ENCODE results near the gene PGK2.
"Not testable (repeated sequence)": the region's sequence is repeated elsewhere in the genome, so short reads cannot be mapped to it uniquely, and the experiment has no call there.

Gene PGK2

DNA sequence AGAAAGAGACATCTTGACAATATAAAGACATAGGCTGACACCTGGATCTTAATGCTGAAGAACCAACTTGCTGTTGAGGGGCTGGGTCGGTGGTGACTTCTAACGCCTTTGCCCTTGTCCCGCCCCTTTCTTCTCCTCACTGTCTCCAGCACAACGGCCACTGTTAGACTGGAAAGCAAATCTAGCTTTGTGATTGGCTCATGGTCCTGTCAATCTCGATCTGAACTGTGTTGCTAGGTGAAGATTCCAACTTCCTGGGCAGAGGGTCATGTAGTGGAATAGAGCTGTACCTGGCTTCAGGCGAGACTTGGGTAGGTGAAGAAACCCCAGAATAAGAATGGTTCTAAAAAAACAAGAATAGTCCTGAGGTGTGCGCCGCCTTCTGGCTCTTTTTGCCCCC is at the start of gene PGK2:
Gene PGK2, minus strand, starts transcription at position 110 of the 400 bp plus-strand sequence. Its CDS starts 98 bp downstream, at position 12.
- DNase-seq (ENCODE audit: low read depth): no peak

DNA sequence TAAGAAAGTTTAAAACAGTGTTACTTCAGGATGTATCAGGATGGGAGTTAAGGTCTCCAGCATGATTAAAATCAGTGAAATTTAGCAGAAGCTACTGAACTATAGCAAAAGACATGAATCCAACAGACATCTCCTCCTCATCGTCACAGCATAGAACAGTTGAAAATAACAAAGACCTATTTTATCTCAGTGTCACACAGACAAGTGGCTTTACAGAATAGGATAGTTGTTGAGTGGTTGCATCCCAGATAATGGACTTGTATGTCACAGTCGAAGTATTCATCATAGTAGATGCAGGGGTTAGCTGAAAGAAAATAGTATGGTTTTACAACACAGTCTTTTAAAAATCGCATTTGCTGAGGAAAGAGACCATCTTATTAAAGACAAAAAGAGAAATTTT is 48.1 kb upstream of the PGK2 start:
- no peak for DNase-seq (ENCODE audit: low read depth)

DNA sequence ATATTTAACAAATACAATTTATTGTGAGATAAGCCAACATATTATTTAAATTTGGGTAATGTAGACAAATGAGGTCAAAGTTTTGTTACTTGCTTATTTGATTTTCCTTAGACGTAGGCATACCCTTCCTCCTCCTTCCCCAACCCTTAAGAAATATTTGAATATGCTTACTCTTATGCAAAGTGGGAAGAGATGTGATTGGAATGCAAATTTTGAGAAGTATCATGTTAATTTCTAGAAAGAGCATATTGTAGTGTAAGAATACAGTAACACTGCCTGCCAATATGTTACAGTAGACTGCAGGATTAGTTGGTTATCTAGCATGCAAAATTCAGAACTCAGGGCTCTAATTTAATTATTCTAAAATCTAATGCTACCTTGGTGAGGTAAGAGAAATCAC is 46.3 kb upstream of the PGK2 start:
- no peak for DNase-seq (ENCODE audit: low read depth)

DNA sequence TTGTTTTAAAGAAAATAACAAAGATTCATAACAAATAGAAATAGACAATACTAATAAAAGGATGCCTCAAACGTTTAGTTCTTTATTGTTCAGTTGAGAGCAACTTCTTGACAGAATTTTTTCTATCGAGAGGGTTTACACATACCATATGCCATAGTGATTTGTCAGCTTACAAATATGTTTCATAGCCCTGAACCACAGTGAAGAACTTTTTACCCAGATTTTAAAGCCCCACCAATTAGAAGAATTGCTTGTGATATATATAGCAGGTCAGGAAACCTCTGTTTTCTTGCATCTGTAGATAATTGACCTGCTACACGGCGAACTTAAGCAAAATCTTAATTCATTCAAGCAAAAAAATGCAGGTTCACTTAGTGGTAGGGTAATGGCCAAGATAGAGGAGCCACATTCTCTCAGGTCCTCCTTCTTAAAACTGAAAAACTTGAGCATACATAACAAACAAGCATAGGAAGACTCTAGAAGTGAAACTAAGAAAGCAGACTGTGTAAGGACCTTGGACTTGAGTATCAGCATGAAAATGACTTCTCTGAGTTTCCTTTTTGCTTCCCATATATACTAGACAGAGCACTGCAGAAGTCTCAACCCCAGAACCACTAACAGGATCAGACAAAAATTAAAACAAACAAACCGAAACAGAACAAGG is 39.8 kb upstream of the PGK2 start:
- no peak for DNase-seq (ENCODE audit: low read depth)

DNA sequence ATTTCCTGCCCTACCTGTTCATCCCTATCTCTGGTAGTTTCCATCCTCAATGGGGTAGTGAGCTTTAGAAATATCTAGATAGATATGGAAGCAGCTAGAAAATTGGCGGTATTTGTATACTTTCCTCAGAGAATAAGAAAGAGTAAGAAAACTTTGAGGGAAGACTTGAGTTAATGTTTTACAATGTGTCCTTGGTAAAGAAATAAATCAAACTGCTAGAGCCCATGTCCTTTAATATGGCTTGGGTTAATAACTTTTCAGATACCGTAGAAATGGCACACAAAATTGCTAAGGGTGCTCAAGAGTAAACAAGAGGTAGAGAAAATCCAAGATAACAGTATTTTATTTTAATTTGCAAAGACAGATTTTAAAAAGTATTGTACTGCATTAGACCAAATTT is 28.1 kb upstream of the PGK2 start:
- no peak for DNase-seq (ENCODE audit: low read depth)

- no peak for DNase-seq (ENCODE audit: low read depth)
Observed at GRCh38 chr6:49813248-49813647, 26.2 kb upstream of the PGK2 start.

DNA sequence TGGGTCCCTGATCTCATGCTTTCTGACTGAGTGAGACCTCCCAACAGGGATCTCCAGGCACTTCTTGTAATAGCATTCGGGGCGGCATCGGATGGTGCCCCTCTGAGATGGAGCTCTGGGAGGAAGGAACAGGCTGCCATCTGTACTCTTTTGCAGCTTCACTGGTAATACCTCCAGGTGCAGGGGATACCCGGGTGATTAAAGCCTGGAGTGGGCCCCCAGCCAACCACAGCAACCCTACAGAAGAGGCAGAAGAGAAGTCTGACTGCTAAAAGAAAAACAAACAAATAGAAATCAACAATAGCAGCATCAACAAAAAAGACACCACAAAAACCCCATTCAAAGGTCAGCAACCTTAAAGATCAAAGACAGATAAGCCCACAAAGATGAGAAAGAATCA is 19.1 kb upstream of the PGK2 start:
- no peak for DNase-seq (ENCODE audit: low read depth)

DNA sequence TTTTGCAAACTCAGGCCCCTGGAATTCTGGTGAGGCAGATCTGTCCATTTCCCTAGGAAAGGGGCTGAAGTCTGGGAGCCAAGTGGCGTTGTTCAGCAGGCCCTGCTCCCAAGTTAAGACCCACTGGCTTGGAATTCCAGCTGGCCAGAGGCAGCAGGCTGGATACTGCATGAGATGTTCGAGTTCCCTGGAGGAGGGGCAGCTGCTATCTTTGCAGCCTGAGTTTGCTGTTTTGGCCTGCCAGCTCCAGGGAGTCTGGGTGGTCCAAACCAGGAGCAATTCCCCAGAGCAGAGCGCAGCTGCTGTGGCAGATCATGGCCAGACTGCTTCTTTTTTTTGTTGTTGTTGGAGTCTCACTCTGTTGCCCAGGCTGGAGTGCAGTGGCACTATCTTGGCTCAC is 18.2 kb upstream of the PGK2 start:
- no peak for DNase-seq (ENCODE audit: low read depth)

DNA sequence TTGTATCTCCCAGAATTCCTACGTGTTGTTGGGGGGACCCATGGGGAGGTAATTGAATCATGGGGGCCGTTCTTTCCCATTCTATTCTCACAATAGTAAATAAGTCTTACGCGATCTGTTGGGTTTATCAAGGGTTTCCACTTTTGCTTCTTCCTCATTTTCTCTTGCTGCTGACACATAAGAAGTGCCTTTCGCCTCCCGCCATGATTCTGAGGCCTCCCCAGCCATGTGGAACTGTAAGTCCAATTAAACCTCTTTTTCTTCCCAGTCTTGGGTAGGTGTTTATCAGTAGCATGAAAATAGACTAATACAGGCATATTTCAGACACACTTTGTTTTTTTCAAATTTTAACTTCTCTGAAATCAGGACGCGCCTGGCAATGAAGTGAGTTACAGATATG is 14.4 kb upstream of the PGK2 start:
- DNase-seq (ENCODE audit: low read depth): no peak

DNA sequence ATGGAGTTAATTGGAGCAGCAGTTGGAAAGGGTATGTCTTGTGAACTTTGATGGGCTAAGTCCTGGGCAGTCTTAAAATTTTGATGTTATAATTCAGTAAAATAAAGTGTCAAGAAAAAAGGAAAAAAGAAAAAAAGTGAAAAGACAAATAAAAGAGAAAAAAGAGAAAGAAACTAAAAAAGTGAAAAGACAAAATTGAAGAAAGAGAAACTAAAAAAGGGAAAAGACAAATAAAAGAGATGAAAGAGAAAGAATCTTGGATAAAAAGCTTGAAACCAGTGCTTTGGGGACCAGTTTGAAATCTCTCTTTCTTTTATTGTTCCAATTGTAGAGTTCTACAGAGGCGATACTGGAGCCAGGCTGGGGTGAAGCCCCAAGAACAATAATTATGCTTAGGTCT is 12.0 kb upstream of the PGK2 start:
- no peak for DNase-seq (ENCODE audit: low read depth)

GRCh38 chr6:49796842-49797455 is 9.9 kb upstream of the PGK2 start:
- not testable (repeated sequence) for DNase-seq (ENCODE audit: low read depth)

DNA sequence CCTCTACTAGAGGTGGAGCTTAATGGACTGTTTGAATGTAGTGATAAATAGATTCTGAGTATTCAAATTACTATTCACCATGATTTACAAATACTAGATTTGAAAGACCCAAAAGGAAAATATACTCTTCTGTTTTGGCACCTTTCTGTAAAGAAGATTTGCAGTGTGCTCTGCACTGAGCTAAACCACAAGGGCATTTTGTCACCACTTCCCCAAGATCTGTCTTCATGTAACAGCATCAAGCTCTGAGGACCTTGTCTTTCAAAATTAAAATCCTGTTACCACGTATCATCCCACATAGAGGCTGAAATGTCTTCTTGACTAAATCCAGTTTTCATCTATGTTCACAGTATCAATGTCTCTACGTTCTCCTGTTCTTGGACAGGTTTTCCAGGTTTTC is 3.3 kb upstream of the PGK2 start:
- DNase-seq (ENCODE audit: low read depth): no peak

GRCh38 chr6:49784272-49784671 is 2.8 kb downstream of the PGK2 start:
- DNase-seq (ENCODE audit: low read depth): no peak

DNA sequence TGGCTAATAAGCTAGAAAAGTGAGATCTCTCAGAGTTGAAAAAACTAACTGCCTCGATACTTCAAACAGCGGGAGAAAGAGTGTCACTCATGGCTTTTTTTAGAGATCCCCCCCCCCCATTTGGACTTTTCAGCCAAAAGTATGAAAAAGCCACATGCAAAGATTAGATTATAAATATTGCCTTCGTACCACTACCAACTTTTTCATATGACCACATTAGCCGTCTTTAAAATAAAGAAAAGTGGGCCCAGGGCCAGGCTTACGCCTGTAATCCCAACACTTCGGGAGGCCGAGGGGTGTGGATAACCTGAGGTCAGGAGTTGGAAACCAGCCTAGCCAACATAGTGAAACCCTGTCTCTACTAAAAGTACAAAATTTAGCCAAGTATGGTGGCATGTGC is 4.4 kb downstream of the PGK2 start:
- no peak for DNase-seq (ENCODE audit: low read depth)

GRCh38 chr6:49782293-49782692 is 4.8 kb downstream of the PGK2 start:
- no peak for DNase-seq (ENCODE audit: low read depth)

DNA sequence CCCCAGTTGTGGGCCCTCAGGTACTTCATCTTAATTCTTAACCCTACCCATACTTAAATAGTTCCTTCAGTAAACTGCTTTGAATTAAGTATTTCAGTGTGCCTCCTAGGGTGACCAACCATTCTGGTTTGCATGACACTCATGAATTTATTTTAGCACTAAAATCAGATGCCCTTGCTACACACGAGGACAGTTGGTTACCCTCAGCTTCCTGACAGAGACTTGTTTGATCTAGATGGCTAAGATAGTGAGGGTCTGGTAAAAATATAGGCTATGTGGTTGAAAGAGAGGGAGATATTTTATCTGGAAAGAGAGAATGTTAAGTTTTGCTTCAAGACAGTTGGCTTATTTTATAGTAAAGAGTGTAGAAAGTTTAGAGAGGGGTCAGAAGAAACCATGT is 10.6 kb downstream of the PGK2 start:
- no peak for DNase-seq (ENCODE audit: low read depth)

GRCh38 chr6:49775043-49775442 is 12.0 kb downstream of the PGK2 start:
- no peak for DNase-seq (ENCODE audit: low read depth)

DNA sequence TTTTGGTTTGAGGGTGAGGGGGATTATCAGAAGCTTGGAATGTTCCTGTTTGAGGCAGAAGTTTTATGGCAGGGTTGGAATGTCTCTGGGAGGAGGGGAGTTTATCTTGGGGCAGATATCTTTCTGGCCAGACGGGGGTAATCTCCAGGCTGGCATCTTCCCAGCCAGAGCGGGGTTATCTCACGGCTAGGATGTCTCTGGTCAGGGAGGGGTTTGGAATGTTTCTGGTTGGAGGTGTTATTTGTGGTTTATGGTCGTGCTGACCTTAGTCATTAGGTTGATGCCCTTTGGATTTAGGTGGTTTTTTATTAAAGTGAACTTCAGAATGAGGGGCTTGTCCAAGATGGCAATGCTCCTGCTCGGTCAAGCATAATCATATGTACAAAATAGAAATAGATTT is 14.8 kb downstream of the PGK2 start:
- DNase-seq (ENCODE audit: low read depth): no peak

- no peak for DNase-seq (ENCODE audit: low read depth)
Observed at GRCh38 chr6:49766762-49767161, 20.3 kb downstream of the PGK2 start.

GRCh38 chr6:49764571-49765236 is 22.4 kb downstream of the PGK2 start:
- DNase-seq (ENCODE audit: low read depth): no peak

DNA sequence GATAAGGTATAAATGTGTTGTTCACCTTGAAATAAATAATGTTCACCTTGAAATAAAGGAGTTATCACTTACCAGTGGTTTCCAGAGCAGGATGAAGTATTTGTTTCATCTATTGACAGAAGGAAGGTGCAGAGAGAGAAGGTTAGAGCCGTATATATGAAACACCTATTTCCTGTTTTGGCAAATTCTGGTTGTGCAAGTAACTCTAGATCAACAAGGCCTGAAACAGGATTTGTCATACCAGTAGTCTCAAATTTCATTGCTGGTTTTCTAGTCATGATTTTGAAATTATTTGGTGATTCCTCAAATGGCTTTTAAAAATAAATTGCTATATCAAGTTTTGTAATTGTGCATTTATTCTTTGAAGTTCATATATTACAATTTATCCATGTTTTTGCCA is 42.8 kb downstream of the PGK2 start, which contains the start of gene CRISP3:
Gene CRISP3, minus strand, starts transcription at position 130 of the 400 bp plus-strand sequence. Its CDS starts 21 bp downstream, at position 109.
- DNase-seq (ENCODE audit: low read depth): no peak

- DNase-seq (ENCODE audit: low read depth): no peak
Observed at GRCh38 chr6:49743429-49743828, 43.7 kb downstream of the PGK2 start.

DNA sequence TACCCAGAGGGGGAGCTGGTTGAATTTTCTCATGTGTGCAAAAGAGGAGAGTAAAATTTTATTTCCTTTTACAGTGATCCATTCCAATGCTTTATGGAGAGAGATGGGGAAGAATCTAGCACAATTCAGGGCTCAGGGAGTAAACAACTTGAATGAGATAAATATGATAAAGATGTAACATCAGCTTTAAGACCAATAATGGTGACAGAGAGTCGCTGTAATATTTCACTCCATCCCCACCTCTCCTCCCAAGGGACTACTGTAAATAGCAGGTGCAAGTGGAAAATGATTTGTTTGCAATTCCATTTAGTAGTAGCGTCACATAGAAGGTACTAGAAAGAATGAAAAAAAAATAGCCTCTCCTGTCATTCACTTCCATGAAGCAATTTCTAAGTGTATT is 47.7 kb downstream of the PGK2 start:
- no peak for DNase-seq (ENCODE audit: low read depth)

Data from stromal cell of bone marrow (primary cell).